ENCODE data around the gene LRRC49. TPM values are rescaled to one million over a fixed set of nuclear protein-coding genes. Genes with fewer than 3 reads are reported as not detected.

Gene LRRC49
- total RNA-seq (2021), result 8.3 and 9.3 TPM in 2 replicates
- long read RNA-seq, transcript LRRC49-201 (16 exons, 2,784 nt), result major isoform, 28 of 66 reads
- long read RNA-seq, partial matches to known transcripts, result 28 of 66 reads
- long read RNA-seq, other reads (novel, unspliced or antisense), result 8 of 66 reads

DNA sequence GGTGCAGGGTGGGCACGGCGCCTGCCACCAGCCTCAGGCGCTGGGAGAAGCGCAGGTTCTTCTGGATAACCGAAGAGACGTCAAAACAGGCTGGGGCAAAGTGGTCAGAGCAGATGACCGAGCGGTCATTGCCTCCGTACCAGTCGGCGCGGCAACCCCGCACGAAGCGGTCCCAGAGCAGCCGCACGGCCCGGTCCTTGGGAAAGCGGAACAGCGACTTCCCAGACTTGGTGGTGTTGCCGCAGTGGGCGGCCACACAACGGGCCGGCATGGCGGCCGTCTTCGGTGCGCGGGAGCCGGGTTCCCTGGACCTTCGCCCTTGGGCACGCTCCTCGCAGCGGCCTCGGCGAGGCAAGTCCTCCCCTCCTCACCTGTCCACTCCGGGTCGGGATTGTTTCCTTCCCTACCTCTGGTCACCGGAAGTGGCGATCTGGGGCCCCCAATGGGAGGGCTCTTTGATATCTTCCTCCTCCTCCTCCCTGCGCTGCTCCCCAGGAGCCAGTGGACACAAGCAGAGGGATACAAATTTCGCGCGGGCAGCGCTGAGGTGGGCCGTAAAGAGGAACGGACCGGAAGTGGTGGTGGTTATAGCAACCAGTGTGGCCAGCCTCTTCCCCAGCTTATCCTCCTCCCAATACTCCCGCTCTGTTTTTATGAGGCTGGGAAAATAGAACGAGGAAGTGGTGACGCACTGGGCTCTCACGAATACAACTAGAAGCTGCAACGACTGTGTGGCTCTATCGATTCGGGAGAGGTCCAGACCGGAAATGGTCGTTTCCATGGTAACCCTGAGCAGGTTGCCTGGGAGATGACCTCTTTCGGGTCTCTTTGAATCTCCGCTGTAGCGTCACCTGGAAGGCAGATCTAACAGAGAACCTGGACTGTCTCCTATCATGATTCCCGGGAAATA lies at the start of gene LRRC49, which contains the start of gene THAP10:
LRRC49 (plus strand) TSS at position 825 of the 910 bp plus-strand sequence; CDS start at position 894, 69 bp downstream.
THAP10 (minus strand) TSS at position 432 of the 910 bp plus-strand sequence; CDS start at position 271, 161 bp downstream.
- H2AFZ ChIP-seq (ENCODE audit: low read length), result peak within 1 kb of the TSS; percentile 97
- H2BK15ac ChIP-seq (ENCODE audit: low read depth, low read length), result no peak within 1 kb of the TSS
- H3K56ac ChIP-seq (ENCODE audit: insufficient read length, low read depth, low read length), result no peak within 1 kb of the TSS
- peak within 1 kb of the TSS; percentile 62 for H3K4me2 ChIP-seq (ENCODE audit: insufficient read depth, insufficient read length, low read length)
- H4K91ac ChIP-seq (ENCODE audit: insufficient read length, low read depth, low read length), result no peak within 1 kb of the TSS
- H3K18ac ChIP-seq (ENCODE audit: insufficient read length, low read depth, low read length), result peak within 1 kb of the TSS; percentile 55
- H3K23me2 ChIP-seq (ENCODE audit: insufficient read length, low read depth, low read length, poor library complexity, severe bottlenecking), result peaks cover 8% of the 10 kb centered on the region
- H3K79me2 ChIP-seq (ENCODE audit: insufficient read depth, low read length), result no peaks in the 10 kb centered on the region
- peak within 1 kb of the TSS; percentile 39 for H3K9ac ChIP-seq (ENCODE audit: extremely low read depth, insufficient read length, low read length)
- H3K14ac ChIP-seq (ENCODE audit: insufficient read depth, low read length), result peak within 1 kb of the TSS; percentile 10
- no peak within 1 kb of the TSS for H3K23ac ChIP-seq (ENCODE audit: insufficient read length, low read depth, low read length)
- H3K27ac ChIP-seq (ENCODE audit: insufficient read length, low read depth, low read length), result no peak within 1 kb of the TSS
- Mint-ChIP-seq H3K36me3 (ENCODE audit: insufficient read depth in 1 of 3, low read depth in 3 of 3) (peaks cover 0 to 2% (median 0%) of the 10 kb centered on the region in 3 experiments; a peak in 1 of 7 replicates), H3K27me3 (ENCODE audit: low read depth) (no peaks in the 10 kb centered on the region; the same call in 1 of the 2 replicates), H3K4me1 (peaks cover 16 to 20% of the 10 kb centered on the region in 2 experiments), H3K4me3 (peak within 1 kb of the TSS; percentile 87 to 99), H3K27ac (peak within 1 kb of the TSS; percentile 95 to 99 (median 99)), H3K9me3 (no peaks in the 10 kb centered on the region; a peak in 1 of 5 replicates)
- H4K20me1 ChIP-seq (ENCODE audit: control insufficient read depth, insufficient read depth, insufficient read length), result no peaks in the 10 kb centered on the region
- peaks cover 6% of the 10 kb centered on the region; the same call in 1 of the 2 replicates for H3K4me1 ChIP-seq (ENCODE audit: insufficient read depth, low read length)
- no peak for TF ChIP-seq CTCF (conservative IDR thresholded peaks at IDR 0.05)
- no peaks in the 10 kb centered on the region for H3K79me1 ChIP-seq (ENCODE audit: insufficient read depth, low read depth, low read length, poor library complexity, severe bottlenecking)
- H2BK20ac ChIP-seq (ENCODE audit: low read depth, low read length, poor library complexity, severe bottlenecking), result no peak within 1 kb of the TSS
- H3K9me3 ChIP-seq (ENCODE audit: control insufficient read depth, low read depth, low read length), result no peaks in the 10 kb centered on the region
- H2BK12ac ChIP-seq (ENCODE audit: insufficient read length, low read depth, low read length), result no peak within 1 kb of the TSS
- no CpG with 5 or more reads among the region's 61 CpGs for WGBS (ENCODE audit: extremely low coverage, insufficient read length, low lambda C conversion rate)
- H4K8ac ChIP-seq (replicated peaks; ENCODE audit: insufficient read length, low read depth, low read length), result no peak within 1 kb of the TSS
- no peak within 1 kb of the TSS for H2BK5ac ChIP-seq (ENCODE audit: insufficient read length, low read length)
- H3T11ph ChIP-seq (ENCODE audit: low read length), result no peak within 1 kb of the TSS
- no peak within 1 kb of the TSS for H2BK120ac ChIP-seq (ENCODE audit: low read depth, low read length, poor library complexity, severe bottlenecking)
- peak; percentile 95 for DNase-seq
- H3K4ac ChIP-seq (ENCODE audit: low read depth, low read length), result no peak within 1 kb of the TSS
- no peaks in the 10 kb centered on the region; the same call in 1 of the 2 replicates for H3K27me3 ChIP-seq (ENCODE audit: insufficient read depth, low read length)
- no peak within 1 kb of the TSS for H4K5ac ChIP-seq (ENCODE audit: insufficient read length, low read depth, low read length)
- no peak within 1 kb of the TSS for H2AK5ac ChIP-seq (ENCODE audit: insufficient read length, low read length)
